ENCODE measurements around the gene SLIT3.

GRCh38 chr5:169041180-169041579 is 259.8 kb downstream of the SLIT3 start:
- no peak for TF ChIP-seq EZH2 (IDR thresholded peaks at IDR 0.05; ENCODE audit: borderline replicate concordance, low read depth, low read length)
- no peak for TF ChIP-seq ZNF639 (CRISPR knock-in tag; conservative IDR thresholded peaks at IDR 0.05 in 1 of 2, IDR thresholded peaks at IDR 0.05 in 1 of 2)
- TF ChIP-seq PBX2 (CRISPR knock-in tag; IDR thresholded peaks at IDR 0.05; ENCODE audit: low read depth) = no peak
- no peak for TF ChIP-seq PBX2 (tag; conservative IDR thresholded peaks at IDR 0.05; ENCODE audit: low read depth)
- no peak for TF ChIP-seq CBFB (CRISPR knock-in tag; IDR thresholded peaks at IDR 0.05)
- TF ChIP-seq MTA3 (IDR thresholded peaks at IDR 0.05; ENCODE audit: borderline replicate concordance) = no peak
- no peak for TF ChIP-seq ZFP36 (IDR thresholded peaks at IDR 0.05; ENCODE audit: low read depth, low read length, partially characterized antibody)
- TF ChIP-seq SMARCB1 (IDR thresholded peaks at IDR 0.05; ENCODE audit: insufficient read length, low read depth) = no peak
- TF ChIP-seq CTCF (IDR thresholded peaks at IDR 0.05 in 2 of 3, conservative IDR thresholded peaks at IDR 0.05 in 1 of 3; ENCODE audit: insufficient read depth in 2 of 3, low read depth in 1 of 3, low read length in 3 of 3) = no peak
- TF ChIP-seq NCOA1 (IDR thresholded peaks at IDR 0.05; ENCODE audit: low read depth) = no peak
- no peak for TF ChIP-seq HNRNPUL1 (IDR thresholded peaks at IDR 0.05; ENCODE audit: low read length)
- no peak for TF ChIP-seq ZNF707 (CRISPR knock-in tag; conservative IDR thresholded peaks at IDR 0.05)
- TF ChIP-seq SMARCA4 (IDR thresholded peaks at IDR 0.05) = no peak
- no peak for TF ChIP-seq POLR2AphosphoS5 (IDR thresholded peaks at IDR 0.05; ENCODE audit: control insufficient read depth, insufficient read depth, low read depth, low read length)
- TF ChIP-seq BHLHE40 (IDR thresholded peaks at IDR 0.05; ENCODE audit: low read length) = no peak
